Thyroid gland (tissue), 4 donors: Measurements from ENCODE around the gene SLC16A5.

Source experiments
- POLR2A ChIP-seq, 2 donors: fragments of 450-650 bp; IDR thresholded peaks; one replicate each; pipeline ENCODE4 v1.6.1; 2017; ENCODE audit warnings: antibody characterized with exemption in 2 of 2, mild to moderate bottlenecking in 2 of 2, moderate library complexity in 1 of 2
- TF ChIP-seq, protein P1 (sequence below), 6 experiments: fragments of 200-600 bp in 3 of 6; fragments of 450-650 bp in 3 of 6; sonication (generic) in 3 of 6; IDR thresholded peaks; one replicate each; pipeline ENCODE4 v1.5.1; 2016 to 2019; ENCODE audit warnings: antibody characterized with exemption in 6 of 6, mild to moderate bottlenecking in 2 of 6, inconsistent platforms in 1 of 6, moderate library complexity in 1 of 6

DNA sequence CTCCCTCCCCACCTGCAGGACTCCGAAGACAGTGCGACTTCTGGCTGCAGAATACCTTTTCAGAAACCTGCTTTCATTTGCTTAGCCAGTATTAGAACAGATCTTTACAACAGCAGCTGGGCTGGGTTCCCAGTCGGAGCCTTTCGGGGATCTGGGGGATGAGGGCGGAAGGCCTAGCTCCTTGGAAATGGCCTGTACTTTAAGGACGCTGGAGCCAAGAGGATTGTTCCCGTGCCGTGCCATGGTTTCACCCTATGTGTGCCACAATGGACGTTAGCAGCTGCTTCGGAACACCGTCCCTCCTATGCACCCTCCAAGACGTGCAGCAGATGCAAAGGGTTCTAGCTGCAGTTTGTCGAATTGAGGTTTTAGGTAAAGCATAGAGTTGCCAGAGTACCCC, 24.6 kb upstream of the SLC16A5 start:
- TF ChIP-seq POLR2A (IDR thresholded peaks at IDR 0.05) = no peak
- TF ChIP-seq, protein P1, sequence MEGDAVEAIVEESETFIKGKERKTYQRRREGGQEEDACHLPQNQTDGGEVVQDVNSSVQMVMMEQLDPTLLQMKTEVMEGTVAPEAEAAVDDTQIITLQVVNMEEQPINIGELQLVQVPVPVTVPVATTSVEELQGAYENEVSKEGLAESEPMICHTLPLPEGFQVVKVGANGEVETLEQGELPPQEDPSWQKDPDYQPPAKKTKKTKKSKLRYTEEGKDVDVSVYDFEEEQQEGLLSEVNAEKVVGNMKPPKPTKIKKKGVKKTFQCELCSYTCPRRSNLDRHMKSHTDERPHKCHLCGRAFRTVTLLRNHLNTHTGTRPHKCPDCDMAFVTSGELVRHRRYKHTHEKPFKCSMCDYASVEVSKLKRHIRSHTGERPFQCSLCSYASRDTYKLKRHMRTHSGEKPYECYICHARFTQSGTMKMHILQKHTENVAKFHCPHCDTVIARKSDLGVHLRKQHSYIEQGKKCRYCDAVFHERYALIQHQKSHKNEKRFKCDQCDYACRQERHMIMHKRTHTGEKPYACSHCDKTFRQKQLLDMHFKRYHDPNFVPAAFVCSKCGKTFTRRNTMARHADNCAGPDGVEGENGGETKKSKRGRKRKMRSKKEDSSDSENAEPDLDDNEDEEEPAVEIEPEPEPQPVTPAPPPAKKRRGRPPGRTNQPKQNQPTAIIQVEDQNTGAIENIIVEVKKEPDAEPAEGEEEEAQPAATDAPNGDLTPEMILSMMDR (IDR thresholded peaks at IDR 0.05) = no peak
